ENCODE measurements around the gene NUP188. TPM values are rescaled to one million over a fixed set of nuclear protein-coding genes. Genes with fewer than 3 reads are reported as not detected.

The NUP188 gene
- total and polyA plus RNA-seq, 2 of the 13 experiments (the other 11 are each of a cell fraction or from before 2014, with no cell fraction given), result 28.0 to 38.5 TPM

- peak; percentile 23; the same call in 1 of the 2 replicates for TF ChIP-seq ZNF121 (CRISPR knock-in tag; IDR thresholded peaks at IDR 0.05)
- TF ChIP-seq, protein P1, sequence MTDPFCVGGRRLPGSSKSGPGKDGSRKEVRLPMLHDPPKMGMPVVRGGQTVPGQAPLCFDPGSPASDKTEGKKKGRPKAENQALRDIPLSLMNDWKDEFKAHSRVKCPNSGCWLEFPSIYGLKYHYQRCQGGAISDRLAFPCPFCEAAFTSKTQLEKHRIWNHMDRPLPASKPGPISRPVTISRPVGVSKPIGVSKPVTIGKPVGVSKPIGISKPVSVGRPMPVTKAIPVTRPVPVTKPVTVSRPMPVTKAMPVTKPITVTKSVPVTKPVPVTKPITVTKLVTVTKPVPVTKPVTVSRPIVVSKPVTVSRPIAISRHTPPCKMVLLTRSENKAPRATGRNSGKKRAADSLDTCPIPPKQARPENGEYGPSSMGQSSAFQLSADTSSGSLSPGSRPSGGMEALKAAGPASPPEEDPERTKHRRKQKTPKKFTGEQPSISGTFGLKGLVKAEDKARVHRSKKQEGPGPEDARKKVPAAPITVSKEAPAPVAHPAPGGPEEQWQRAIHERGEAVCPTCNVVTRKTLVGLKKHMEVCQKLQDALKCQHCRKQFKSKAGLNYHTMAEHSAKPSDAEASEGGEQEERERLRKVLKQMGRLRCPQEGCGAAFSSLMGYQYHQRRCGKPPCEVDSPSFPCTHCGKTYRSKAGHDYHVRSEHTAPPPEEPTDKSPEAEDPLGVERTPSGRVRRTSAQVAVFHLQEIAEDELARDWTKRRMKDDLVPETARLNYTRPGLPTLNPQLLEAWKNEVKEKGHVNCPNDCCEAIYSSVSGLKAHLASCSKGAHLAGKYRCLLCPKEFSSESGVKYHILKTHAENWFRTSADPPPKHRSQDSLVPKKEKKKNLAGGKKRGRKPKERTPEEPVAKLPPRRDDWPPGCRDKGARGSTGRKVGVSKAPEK (CRISPR knock-in tag; IDR thresholded peaks at IDR 0.05; ENCODE audit: borderline replicate concordance), result no peak
- TF ChIP-seq ZBTB2 (CRISPR knock-in tag; IDR thresholded peaks at IDR 0.05; ENCODE audit: low read depth), result 0 out of 2 replicates have a peak, but pooled peaks have one; percentile 35
- TF ChIP-seq ZFP36L1 (CRISPR knock-in tag; IDR thresholded peaks at IDR 0.05), result no peak
- TF ChIP-seq NFE2L1 (CRISPR knock-in tag; IDR thresholded peaks at IDR 0.05; ENCODE audit: borderline replicate concordance), result no peak
- TF ChIP-seq ZNF280D (CRISPR knock-in tag; IDR thresholded peaks at IDR 0.05), result no peak
- no peak for TF ChIP-seq FLYWCH1 (CRISPR knock-in tag; IDR thresholded peaks at IDR 0.05)
- TF ChIP-seq ZKSCAN1 (IDR thresholded peaks at IDR 0.05; ENCODE audit: low read length), result no peak
- no peak for TF ChIP-seq REST (IDR thresholded peaks at IDR 0.05; ENCODE audit: borderline replicate concordance in 1 of 2, low read depth in 1 of 2, low read length in 2 of 2)
- TF ChIP-seq, protein P2, sequence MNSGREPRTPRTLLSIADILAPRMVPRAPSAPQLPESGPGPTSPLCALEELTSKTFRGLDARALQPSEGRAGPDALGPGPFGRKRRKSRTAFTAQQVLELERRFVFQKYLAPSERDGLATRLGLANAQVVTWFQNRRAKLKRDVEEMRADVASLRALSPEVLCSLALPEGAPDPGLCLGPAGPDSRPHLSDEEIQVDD (CRISPR knock-in tag; IDR thresholded peaks at IDR 0.05; ENCODE audit: borderline replicate concordance), result peak; percentile 71; the same call in 1 of the 2 replicates
- no peak for TF ChIP-seq ATRX (CRISPR knock-in tag; IDR thresholded peaks at IDR 0.05; ENCODE audit: borderline replicate concordance)
- no peak for TF ChIP-seq ZNF619 (CRISPR knock-in tag; IDR thresholded peaks at IDR 0.05)
- TF ChIP-seq KDM1A (CRISPR knock-in tag; IDR thresholded peaks at IDR 0.05), result no peak
- TF ChIP-seq, protein P3, sequence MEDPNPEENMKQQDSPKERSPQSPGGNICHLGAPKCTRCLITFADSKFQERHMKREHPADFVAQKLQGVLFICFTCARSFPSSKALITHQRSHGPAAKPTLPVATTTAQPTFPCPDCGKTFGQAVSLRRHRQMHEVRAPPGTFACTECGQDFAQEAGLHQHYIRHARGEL (CRISPR knock-in tag; IDR thresholded peaks at IDR 0.05), result no peak
- TF ChIP-seq GATAD1 (CRISPR knock-in tag; IDR thresholded peaks at IDR 0.05), result 0 out of 2 replicates have a peak, but pooled peaks have one; percentile 17
- peak; percentile 74 for TF ChIP-seq HDAC2 (CRISPR knock-in tag; IDR thresholded peaks at IDR 0.05)
- TF ChIP-seq ZNF496 (CRISPR knock-in tag; IDR thresholded peaks at IDR 0.05; ENCODE audit: insufficient replicate concordance), result no peak
Observed at GRCh38 chr9:128917151-128917849, 30.2 kb upstream of the NUP188 start (continued).

Measured in HepG2 (cell line).